Measurements from ENCODE around the gene NRXN2. TPM values are rescaled to one million over a fixed set of nuclear protein-coding genes. Genes with fewer than 3 reads are reported as not detected.

The NRXN2 gene
- total RNA-seq, 2 experiments from 2014 or later, result 0.07 to 0.22 TPM

DNA sequence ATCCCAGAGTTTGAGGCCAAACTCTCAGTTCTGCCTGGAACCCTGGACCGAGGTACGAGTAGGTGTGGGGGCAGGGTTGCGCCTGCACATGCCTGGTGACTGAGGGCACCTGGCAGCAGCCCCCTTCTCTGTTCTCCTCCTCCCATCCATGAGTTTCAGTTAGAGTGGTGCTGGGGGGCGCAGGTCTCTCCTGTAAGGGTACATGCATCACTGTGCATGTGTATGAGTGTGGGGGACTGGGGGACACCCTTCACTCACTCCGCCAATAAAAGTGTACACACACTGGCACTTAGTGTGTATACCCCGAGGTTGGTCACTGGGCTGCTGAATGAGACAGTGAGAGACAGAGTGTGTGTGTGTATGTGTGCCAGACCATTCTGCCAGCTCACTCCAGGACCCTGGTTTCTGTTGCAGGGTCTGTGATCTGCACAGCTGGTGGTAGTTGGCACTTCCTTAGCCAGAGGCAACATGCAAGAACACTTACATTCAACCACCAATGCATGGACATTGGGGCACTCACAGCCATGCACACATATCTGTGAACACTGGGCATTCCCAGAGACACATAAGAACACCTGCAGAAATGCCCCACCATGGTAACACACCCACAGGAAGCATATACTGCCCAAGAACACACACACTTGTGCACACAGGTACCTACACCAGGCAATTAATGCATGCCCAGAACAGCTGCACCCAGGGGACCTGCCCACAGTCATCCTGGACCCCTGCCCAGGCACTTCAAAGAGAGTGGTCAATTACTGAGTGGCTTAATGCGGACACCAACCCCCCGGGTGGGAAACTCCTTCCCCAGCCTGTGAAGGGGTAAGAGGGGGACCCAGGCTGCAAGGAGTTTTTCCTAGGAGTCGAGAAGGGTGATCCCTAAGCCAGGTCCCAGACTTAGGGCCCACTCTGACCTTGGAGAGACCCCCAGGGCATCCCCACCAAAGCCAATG is 1.2 kb upstream of the NRXN2 start:
- TF ChIP-seq, protein P1, sequence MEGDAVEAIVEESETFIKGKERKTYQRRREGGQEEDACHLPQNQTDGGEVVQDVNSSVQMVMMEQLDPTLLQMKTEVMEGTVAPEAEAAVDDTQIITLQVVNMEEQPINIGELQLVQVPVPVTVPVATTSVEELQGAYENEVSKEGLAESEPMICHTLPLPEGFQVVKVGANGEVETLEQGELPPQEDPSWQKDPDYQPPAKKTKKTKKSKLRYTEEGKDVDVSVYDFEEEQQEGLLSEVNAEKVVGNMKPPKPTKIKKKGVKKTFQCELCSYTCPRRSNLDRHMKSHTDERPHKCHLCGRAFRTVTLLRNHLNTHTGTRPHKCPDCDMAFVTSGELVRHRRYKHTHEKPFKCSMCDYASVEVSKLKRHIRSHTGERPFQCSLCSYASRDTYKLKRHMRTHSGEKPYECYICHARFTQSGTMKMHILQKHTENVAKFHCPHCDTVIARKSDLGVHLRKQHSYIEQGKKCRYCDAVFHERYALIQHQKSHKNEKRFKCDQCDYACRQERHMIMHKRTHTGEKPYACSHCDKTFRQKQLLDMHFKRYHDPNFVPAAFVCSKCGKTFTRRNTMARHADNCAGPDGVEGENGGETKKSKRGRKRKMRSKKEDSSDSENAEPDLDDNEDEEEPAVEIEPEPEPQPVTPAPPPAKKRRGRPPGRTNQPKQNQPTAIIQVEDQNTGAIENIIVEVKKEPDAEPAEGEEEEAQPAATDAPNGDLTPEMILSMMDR (IDR thresholded peaks at IDR 0.05), result no peak
- Mint-ChIP-seq H3K9me3 (no peaks in the 10 kb centered on the region), H3K36me3 (ENCODE audit: low read depth) (peaks cover 1% of the 10 kb centered on the region), H3K27me3 (peaks cover 15% of the 10 kb centered on the region), H3K4me1 (ENCODE audit: low read depth) (peaks cover 18% of the 10 kb centered on the region), H3K4me3 (peak overlapping the region; percentile 62), H3K27ac (no peak overlapping the region)
- POLR2A ChIA-PET, result no interaction called here
- ATAC-seq (no peak), DNase-seq (no peak)
- CTCF ChIA-PET, result interaction anchor here (1.0 kb wide), 1 partner anchor 35 kb away, joined by 3 read pairs; no protein-coding TSS in a partner anchor
- intact Hi-C loops (cut with micrococcal nuclease), result loop anchor here (5.0 kb wide), 1 partner anchor 37 kb away; no protein-coding TSS in a partner anchor

DNA sequence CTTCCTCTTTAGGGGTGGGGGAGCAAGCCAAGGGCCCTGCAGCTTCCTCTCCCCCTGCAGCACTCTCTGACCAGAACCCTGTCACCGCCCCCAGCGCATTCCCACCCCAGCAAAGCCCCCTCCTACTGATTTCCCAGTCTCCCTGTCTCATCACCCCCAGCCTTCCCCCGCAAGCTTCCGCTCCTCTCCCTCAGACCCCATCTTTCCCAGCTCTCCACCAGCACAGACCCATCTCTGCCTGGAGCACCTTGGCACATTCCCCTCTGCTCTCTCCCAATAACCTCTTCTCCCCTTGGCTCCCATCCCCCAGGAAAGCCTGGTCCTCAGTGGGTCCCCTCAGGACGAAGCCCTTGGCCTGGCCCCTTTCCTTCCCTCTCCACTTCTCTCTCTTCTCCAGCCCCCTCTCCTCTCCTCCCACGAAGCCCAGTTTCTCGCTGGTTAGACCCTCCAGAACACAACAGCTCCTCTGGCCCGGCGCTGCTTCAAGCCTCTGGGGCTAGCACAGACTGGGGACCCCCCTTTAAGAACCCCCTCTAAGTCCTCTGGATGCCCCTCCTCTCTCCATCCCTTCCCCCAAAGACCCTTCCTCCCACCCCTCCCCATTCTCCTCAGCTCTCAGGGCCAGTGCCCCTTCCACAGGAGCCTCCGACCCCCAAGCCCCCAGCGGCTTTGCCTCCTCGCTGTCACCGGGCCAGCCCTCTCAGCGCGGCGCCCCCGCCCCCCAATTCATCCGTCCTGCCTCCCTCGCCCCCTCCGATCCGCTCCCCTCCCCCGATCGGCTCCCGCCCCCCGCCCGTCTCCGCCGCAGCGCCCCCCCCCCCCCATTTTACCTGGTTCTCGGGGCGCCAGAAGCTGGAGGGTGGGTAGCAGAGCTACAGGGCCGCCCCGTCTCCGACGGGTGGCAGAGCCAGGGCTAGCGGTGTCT is 594 bp downstream of the NRXN2 start:
- H3K4me1 Mint-ChIP-seq (ENCODE audit: low read depth), result peaks cover 18% of the 10 kb centered on the region
- no peaks in the 10 kb centered on the region for H3K9me3 Mint-ChIP-seq
- intact Hi-C loops (cut with micrococcal nuclease), result loop anchor here (5.0 kb wide), 1 partner anchor 35 kb away; no protein-coding TSS in a partner anchor
- no peaks in the 10 kb centered on the region for H3K36me3 Mint-ChIP-seq (ENCODE audit: low read depth)
- peak overlapping the region; percentile 22 for H3K4me3 Mint-ChIP-seq
- TF ChIP-seq, protein P1 (IDR thresholded peaks at IDR 0.05), result no peak
- H3K27ac Mint-ChIP-seq, result no peak overlapping the region
- H3K27me3 Mint-ChIP-seq, result peaks cover 17% of the 10 kb centered on the region
- CTCF ChIA-PET, result interaction anchor here (0.9 to 1.2 kb wide), 3 partner anchors 18 to 34 kb away, joined by 6 to 9 read pairs (median 7); no protein-coding TSS in a partner anchor
- ATAC-seq (no peak), DNase-seq (no peak)
- POLR2A ChIA-PET, result interaction anchor here (0.7 to 1.1 kb wide), 2 partner anchors 8 to 18 kb away, joined by 3 to 5 read pairs; no protein-coding TSS in a partner anchor

DNA sequence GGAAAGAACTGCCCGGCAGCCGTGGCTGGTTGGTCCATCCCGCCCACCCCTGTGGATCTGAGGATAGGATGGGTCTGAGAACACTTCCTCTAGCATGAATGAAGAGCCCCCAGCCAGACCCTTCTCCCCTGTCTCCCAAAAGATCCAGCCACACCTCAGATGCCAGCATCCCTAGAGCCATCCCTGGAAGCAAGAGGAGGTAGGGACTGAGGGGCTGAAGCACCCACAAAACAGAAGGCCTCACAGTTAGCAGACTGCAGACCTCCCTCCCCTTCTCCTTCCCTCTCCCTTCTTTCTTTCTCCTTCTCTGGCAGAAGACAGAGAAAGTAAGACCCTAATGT is 1.7 kb downstream of the NRXN2 start:
- CTCF ChIA-PET, result interaction anchor here (1.2 kb wide), 1 partner anchor 33 kb away, joined by 7 read pairs; no protein-coding TSS in a partner anchor
- intact Hi-C loops (cut with micrococcal nuclease), result loop anchor here (5.0 kb wide), 1 partner anchor 34 kb away; no protein-coding TSS in a partner anchor

DNA sequence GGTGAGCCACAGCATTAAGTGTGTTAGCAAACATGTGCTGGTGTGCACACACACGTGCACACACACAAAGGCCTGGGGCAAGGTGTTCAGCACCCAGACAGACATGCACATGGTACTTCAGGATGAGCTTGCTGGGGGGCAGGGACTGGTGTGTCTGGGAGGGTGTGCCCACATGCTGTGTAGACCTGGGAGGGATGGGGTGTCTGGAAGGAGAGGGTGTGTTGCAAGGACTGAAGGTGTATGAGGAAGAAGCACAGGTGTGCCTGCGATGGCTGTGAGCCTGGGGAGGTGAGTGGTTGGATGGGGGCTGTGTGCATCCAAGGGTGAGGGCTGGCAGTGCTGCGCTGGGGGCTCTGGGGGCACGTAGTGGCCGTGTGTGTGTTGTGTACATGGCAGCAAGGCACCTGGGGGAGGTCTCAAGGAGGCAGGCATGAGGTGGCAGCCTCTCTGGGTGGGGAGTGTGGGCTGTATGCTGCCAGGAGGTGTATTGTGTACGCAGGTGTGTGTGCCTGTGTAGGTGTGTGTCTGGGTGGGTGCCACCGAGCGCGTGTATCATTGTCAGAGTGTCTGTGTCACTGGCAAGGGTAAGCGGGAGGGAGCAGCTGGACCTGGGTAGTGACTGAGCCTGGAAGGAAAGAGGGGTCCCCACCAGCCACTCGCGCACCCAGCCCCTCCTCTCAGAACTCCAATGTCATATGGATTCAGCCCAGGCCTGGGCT is 2.2 kb downstream of the NRXN2 start:
- ATAC-seq (no peak), DNase-seq (no peak)
- ChIA-PET POLR2A (no interaction called here), CTCF (no interaction called here)
- Mint-ChIP-seq H3K9me3 (no peaks in the 10 kb centered on the region), H3K4me1 (ENCODE audit: low read depth) (peaks cover 18% of the 10 kb centered on the region), H3K27ac (no peak overlapping the region), H3K27me3 (peaks cover 29% of the 10 kb centered on the region), H3K36me3 (ENCODE audit: low read depth) (no peaks in the 10 kb centered on the region), H3K4me3 (no peak overlapping the region)
- TF ChIP-seq, protein P1 (IDR thresholded peaks at IDR 0.05), result no peak
- intact Hi-C loops (cut with micrococcal nuclease), result loop anchor here (5.0 kb wide), 1 partner anchor 33 kb away; no protein-coding TSS in a partner anchor

More for the DNA sequence above, 1.7 kb downstream of the NRXN2 start:
- DNase-seq, result no peak
- Mint-ChIP-seq H3K4me1 (ENCODE audit: low read depth) (peaks cover 18% of the 10 kb centered on the region), H3K9me3 (no peaks in the 10 kb centered on the region), H3K36me3 (ENCODE audit: low read depth) (no peaks in the 10 kb centered on the region), H3K4me3 (no peak overlapping the region), H3K27me3 (peaks cover 24% of the 10 kb centered on the region), H3K27ac (no peak overlapping the region)
- TF ChIP-seq, protein P1 (IDR thresholded peaks at IDR 0.05), result no peak
- ATAC-seq, result no peak
- POLR2A ChIA-PET, result interaction anchor here (1.1 kb wide), 1 partner anchor 17 kb away, joined by 5 read pairs; no protein-coding TSS in a partner anchor
